Cardiac muscle cell (in vitro differentiated cells and primary cell): ENCODE measurements around the gene ATXN10. TPM values are rescaled to one million over a fixed set of nuclear protein-coding genes. Genes with fewer than 3 reads are reported as not detected.
A peak's percentile ranks its signal among the peaks of the same experiment; 100 is the strongest.

Source experiments
- DNase-seq, 2 donors: peaks; one replicate each; pipeline versions ENCODE4 v3.0.0 to v3.0.0-alpha.2; 2010 to 2017; ENCODE audit warnings: low read depth in 1 of 2, low spot score in 1 of 2
- H3K27ac ChIP-seq: fragments of 200-600 bp; sonication (generic); 2 replicates; pipeline ENCODE4 v1.5.1; 2016
- H3K27me3 ChIP-seq: fragments of 200-600 bp; sonication (generic); 2 replicates; pipeline ENCODE4 v1.6.0; 2016; ENCODE audit warnings: control low read depth
- H3K36me3 ChIP-seq: fragments of 200-600 bp; sonication (generic); 2 replicates; pipeline ENCODE4 v1.5.1; 2016; ENCODE audit warnings: control low read depth
- H3K4me1 ChIP-seq: fragments of 200-600 bp; sonication (generic); 2 replicates; pipeline ENCODE4 v1.8.1; 2017; ENCODE audit warnings: low read depth, mild to moderate bottlenecking, mixed run types
- H3K4me3 ChIP-seq: fragments of 200-600 bp; sonication (generic); 2 replicates; pipeline ENCODE4 v1.5.1; 2016; ENCODE audit warnings: mild to moderate bottlenecking
- H3K9me3 ChIP-seq: fragments of 200-600 bp; sonication (generic); 2 replicates; pipeline ENCODE4 v1.5.1; 2017; ENCODE audit warnings: low read depth, mild to moderate bottlenecking, control low read depth
- CTCF ChIP-seq: IDR thresholded peaks from 2 replicates; pipeline ENCODE4 v1.5.1; 2012; ENCODE audit warnings: low read depth, mild to moderate bottlenecking, low read length
- polyA plus RNA-seq: library from polyadenylated mRNA; unstranded; fragments of >200 nt; fragmentation: Nextera tagmentation; extraction: Ambion mirVana; gene quantifications from 2 replicates; pipeline ENCODE4 v1.2.1, GENCODE V29; 2016
- total RNA-seq: library from RNA; depleted of rRNA; stranded (reverse); fragments of >200 nt; gene quantifications from 2 replicates; pipeline ENCODE4 v1.2.3, GENCODE V29; 2016

Gene ATXN10
- total and polyA plus RNA-seq, 2 experiments from 2014 or later: 67.3 to 279 TPM

GRCh38 chr22:45867118-45867905, 195.7 kb downstream of the ATXN10 start:
- no peaks in the 10 kb centered on the region for H3K36me3 ChIP-seq
- no peaks in the 10 kb centered on the region for H3K9me3 ChIP-seq
- no peak overlapping the region for H3K27ac ChIP-seq
- H3K4me3 ChIP-seq: peak overlapping the region; percentile 17
- peak; percentile 49 to 70 for DNase-seq
- peaks cover 6% of the 10 kb centered on the region for H3K4me1 ChIP-seq
- peaks cover 69% of the 10 kb centered on the region for H3K27me3 ChIP-seq
- peak; percentile 29 for TF ChIP-seq CTCF

- Histone ChIP-seq H3K4me3 (peak overlapping the region; percentile 17), H3K9me3 (no peaks in the 10 kb centered on the region), H3K27ac (no peak overlapping the region), H3K27me3 (peaks cover 69% of the 10 kb centered on the region), H3K4me1 (peaks cover 6% of the 10 kb centered on the region), H3K36me3 (no peaks in the 10 kb centered on the region)
- no peak for DNase-seq
- no peak for TF ChIP-seq CTCF
These were observed 196.4 kb downstream of the ATXN10 start for GRCh38 chr22:45867906-45868555.

- DNase-seq: no peak
- Histone ChIP-seq H3K9me3 (no peaks in the 10 kb centered on the region), H3K27ac (no peak overlapping the region), H3K4me3 (no peak overlapping the region), H3K27me3 (peaks cover 70% of the 10 kb centered on the region), H3K36me3 (no peaks in the 10 kb centered on the region), H3K4me1 (peaks cover 6% of the 10 kb centered on the region)
- no peak for TF ChIP-seq CTCF
These were observed 197.1 kb downstream of the ATXN10 start for GRCh38 chr22:45868571-45869339.

GRCh38 chr22:45869340-45869847, 197.8 kb downstream of the ATXN10 start:
- H3K27me3 ChIP-seq: peaks cover 73% of the 10 kb centered on the region

More at GRCh38 chr22:45869340-45869847, 197.8 kb downstream of the ATXN10 start:
- no peaks in the 10 kb centered on the region for H3K9me3 ChIP-seq
- H3K27ac ChIP-seq: no peak overlapping the region
- TF ChIP-seq CTCF: no peak
- H3K4me1 ChIP-seq: peaks cover 6% of the 10 kb centered on the region
- H3K36me3 ChIP-seq: no peaks in the 10 kb centered on the region
- H3K4me3 ChIP-seq: no peak overlapping the region
- no peak for DNase-seq
